IPS-20b (cell line): ENCODE results near the gene RNFT2.

ENCODE experiments used
- H3K27ac ChIP-seq: one replicate; pipeline ENCODE4 v1.5.1; 2013; ENCODE audit warnings: low read length
- H3K27me3 ChIP-seq: 2 replicates; pipeline ENCODE4 v1.6.1; 2013; ENCODE audit warnings: mild to moderate bottlenecking, low read length, inconsistent platforms; ENCODE audit not compliant: insufficient read depth
- H3K36me3 ChIP-seq: 2 replicates; pipeline ENCODE4 v1.6.1; 2013; ENCODE audit warnings: low read depth, mild to moderate bottlenecking, inconsistent platforms, low read length, moderate library complexity; ENCODE audit not compliant: insufficient read depth
- H3K4me1 ChIP-seq: 2 replicates; pipeline ENCODE4 v1.6.1; 2013; ENCODE audit warnings: mild to moderate bottlenecking, control low read depth, inconsistent platforms, low read length, moderate library complexity; ENCODE audit not compliant: insufficient read depth
- H3K4me3 ChIP-seq: 2 replicates; pipeline ENCODE4 v1.5.1; 2013; ENCODE audit warnings: mild to moderate bottlenecking, low read length, inconsistent platforms
- H3K9ac ChIP-seq: 2 replicates; pipeline ENCODE4 v1.6.1; 2013; ENCODE audit warnings: low read depth, mild to moderate bottlenecking, inconsistent platforms, low read length, moderate library complexity
- H3K9me3 ChIP-seq: 2 replicates; pipeline ENCODE4 v1.6.1; 2013; ENCODE audit warnings: mild to moderate bottlenecking, low read depth, low read length, inconsistent platforms; ENCODE audit not compliant: insufficient read depth

RNFT2 gene

GRCh38 chr12:116697716-116698115, 40.4 kb upstream of the RNFT2 start:
- Histone ChIP-seq H3K27me3 (peaks cover 28% of the 10 kb centered on the region), H3K4me3 (no peak overlapping the region), H3K36me3 (no peaks in the 10 kb centered on the region), H3K9ac (no peak overlapping the region), H3K9me3 (no peaks in the 10 kb centered on the region), H3K4me1 (peaks cover 9% of the 10 kb centered on the region; the same call in 1 of the 2 replicates), H3K27ac (no peak overlapping the region)

- H3K4me1 ChIP-seq: peaks cover 5% of the 10 kb centered on the region; the same call in 1 of the 2 replicates
- no peak overlapping the region for H3K4me3 ChIP-seq
- no peaks in the 10 kb centered on the region for H3K9me3 ChIP-seq
- no peaks in the 10 kb centered on the region for H3K36me3 ChIP-seq
- H3K27ac ChIP-seq: no peak overlapping the region
- H3K27me3 ChIP-seq: peaks cover 24% of the 10 kb centered on the region
- H3K9ac ChIP-seq: no peak overlapping the region
Measured at GRCh38 chr12:116698116-116698515, 40.0 kb upstream of the RNFT2 start.

- Histone ChIP-seq H3K4me1 (peaks cover 5% of the 10 kb centered on the region; the same call in 1 of the 2 replicates), H3K36me3 (no peaks in the 10 kb centered on the region), H3K27ac (no peak overlapping the region), H3K4me3 (no peak overlapping the region), H3K27me3 (peaks cover 19% of the 10 kb centered on the region), H3K9ac (no peak overlapping the region), H3K9me3 (no peaks in the 10 kb centered on the region)
Measured at GRCh38 chr12:116698554-116699075, 39.5 kb upstream of the RNFT2 start.

- Histone ChIP-seq H3K9ac (no peak overlapping the region), H3K36me3 (no peaks in the 10 kb centered on the region), H3K27ac (no peak overlapping the region), H3K4me3 (no peak overlapping the region), H3K9me3 (no peaks in the 10 kb centered on the region), H3K27me3 (peaks cover 4% of the 10 kb centered on the region), H3K4me1 (no peaks in the 10 kb centered on the region)
Measured at GRCh38 chr12:116700066-116700465, 38.0 kb upstream of the RNFT2 start.

GRCh38 chr12:116701432-116701831, 36.7 kb upstream of the RNFT2 start:
- Histone ChIP-seq H3K27ac (no peak overlapping the region), H3K27me3 (no peaks in the 10 kb centered on the region), H3K4me1 (no peaks in the 10 kb centered on the region), H3K9me3 (no peaks in the 10 kb centered on the region), H3K9ac (no peak overlapping the region), H3K36me3 (no peaks in the 10 kb centered on the region), H3K4me3 (no peak overlapping the region)

GRCh38 chr12:116703214-116703795, 34.8 kb upstream of the RNFT2 start:
- Histone ChIP-seq H3K36me3 (no peaks in the 10 kb centered on the region), H3K4me1 (no peaks in the 10 kb centered on the region), H3K27ac (no peak overlapping the region), H3K4me3 (no peak overlapping the region), H3K9me3 (no peaks in the 10 kb centered on the region), H3K27me3 (0 out of 2 replicates have a peak, but pooled peaks cover under 1% of the 10 kb centered on the region), H3K9ac (no peak overlapping the region)

GRCh38 chr12:116707751-116708150, 30.4 kb upstream of the RNFT2 start:
- Histone ChIP-seq H3K27ac (no peak overlapping the region), H3K27me3 (peaks cover 18% of the 10 kb centered on the region), H3K9ac (no peak overlapping the region), H3K36me3 (no peaks in the 10 kb centered on the region), H3K9me3 (no peaks in the 10 kb centered on the region), H3K4me3 (no peak overlapping the region), H3K4me1 (no peaks in the 10 kb centered on the region)

GRCh38 chr12:116708826-116709756, 29.0 kb upstream of the RNFT2 start:
- H3K27me3 ChIP-seq: peaks cover 18% of the 10 kb centered on the region
- H3K4me3 ChIP-seq: no peak overlapping the region
- no peak overlapping the region for H3K9ac ChIP-seq
- no peak overlapping the region for H3K27ac ChIP-seq
- H3K4me1 ChIP-seq: no peaks in the 10 kb centered on the region
- H3K36me3 ChIP-seq: 0 out of 2 replicates have a peak, but pooled peaks cover under 1% of the 10 kb centered on the region
- no peaks in the 10 kb centered on the region for H3K9me3 ChIP-seq

- H3K9me3 ChIP-seq: no peaks in the 10 kb centered on the region
- 0 out of 2 replicates have a peak, but pooled peaks cover 2% of the 10 kb centered on the region for H3K36me3 ChIP-seq
- no peak overlapping the region for H3K4me3 ChIP-seq
- no peaks in the 10 kb centered on the region for H3K4me1 ChIP-seq
- H3K9ac ChIP-seq: no peak overlapping the region
- H3K27ac ChIP-seq: no peak overlapping the region
- peaks cover 18% of the 10 kb centered on the region for H3K27me3 ChIP-seq
Measured at GRCh38 chr12:116709768-116710167, 28.3 kb upstream of the RNFT2 start.

GRCh38 chr12:116710370-116711150, 27.6 kb upstream of the RNFT2 start:
- Histone ChIP-seq H3K4me3 (no peak overlapping the region), H3K27me3 (peaks cover 18% of the 10 kb centered on the region), H3K9ac (no peak overlapping the region), H3K9me3 (no peaks in the 10 kb centered on the region), H3K27ac (no peak overlapping the region), H3K4me1 (no peaks in the 10 kb centered on the region), H3K36me3 (peaks cover 6% of the 10 kb centered on the region)
